Left lung (tissue), 10 donors: ENCODE results near the gene FOXI1. TPM values are rescaled to one million over a fixed set of nuclear protein-coding genes. Genes with fewer than 3 reads are reported as not detected.
"Not testable (repeated sequence)": the region's sequence is repeated elsewhere in the genome, so short reads cannot be mapped to it uniquely, and the experiment has no call there.

Source experiments
- ATAC-seq: fragments of 200-7000 bp; cut with Tn5 transposase; one replicate; pipeline ENCODE4 v1.9.1; 2020; ENCODE audit warnings: moderate library complexity
- DNase-seq, 4 donors: peaks; one replicate each; pipeline ENCODE4 v3.0.0-alpha.2; 2013 to 2020
- H3K27ac ChIP-seq, 2 donors: fragments of 200-600 bp; sonication (generic) in 1 of 2; one replicate each; pipeline versions ENCODE4 v1.5.0 to v1.8.0; 2020 to 2021
- H3K27me3 ChIP-seq, 2 donors: fragments of 200-600 bp; sonication (generic) in 1 of 2; one replicate each; pipeline versions ENCODE4 v1.5.0 to v1.8.0; 2020 to 2021
- H3K36me3 ChIP-seq, 2 donors: fragments of 200-600 bp; sonication (generic) in 1 of 2; one replicate each; pipeline versions ENCODE4 v1.5.0 to v1.8.0; 2020 to 2021
- H3K4me1 ChIP-seq, 2 donors: fragments of 200-600 bp; one replicate each; pipeline ENCODE4 v1.8.0; 2021
- H3K4me3 ChIP-seq, 2 donors: fragments of 200-600 bp; sonication (generic) in 1 of 2; one replicate each; pipeline versions ENCODE4 v1.5.0 to v1.8.0; 2020 to 2021; ENCODE audit warnings: mild to moderate bottlenecking in 1 of 2
- H3K9me3 ChIP-seq, 2 donors: fragments of 200-600 bp; sonication (generic) in 1 of 2; one replicate each; pipeline versions ENCODE4 v1.5.0 to v1.8.0; 2020 to 2021
- CTCF ChIP-seq, 2 donors: fragments of 200-600 bp; sonication (generic) in 1 of 2; IDR thresholded peaks; one replicate each; pipeline versions ENCODE4 v1.5.0 to v1.8.0; 2021; ENCODE audit warnings: antibody characterized with exemption in 2 of 2
- intact Hi-C, 2 donors: fragments of 100-400 bp; cut with DNase I; formaldehyde crosslinking; loops; one replicate each; pipeline versions ENCODE4 v1.11.2 to v1.14.2; 2022
- polyA plus RNA-seq, 6 donors: library from polyadenylated mRNA; unstranded; fragments of 120-200 nt; gene quantifications; one replicate each; pipeline ENCODE4 v1.2.1, GENCODE V29; 2013; ENCODE audit not compliant: insufficient read length in 6 of 6
- total RNA-seq, 2 donors: library from RNA; stranded (reverse); fragmentation: NEBNext Ultra II Directional; extraction: Animal tissue kit (Norgen Biotek cat#: 25700); gene quantifications; one replicate each; pipeline ENCODE4 v1.2.1, GENCODE V29; 2021
- donor health status: DM: no; HTN: yes; CAD: no.
- donor health status: DM: no; HTN: no; CAD: no.

The FOXI1 gene
- total and polyA plus RNA-seq, 8 donors = 0.07 to 0.09 TPM; not detected in 6

GRCh38 chr5:170138273-170138672 lies 32.6 kb downstream of the FOXI1 start:
- no peaks in the 10 kb centered on the region for H3K4me1 ChIP-seq
- DNase-seq = no peak
- TF ChIP-seq CTCF (IDR thresholded peaks at IDR 0.05) = no peak
- no peaks in the 10 kb centered on the region for H3K27me3 ChIP-seq
- H3K27ac ChIP-seq = no peak overlapping the region
- H3K36me3 ChIP-seq = no peaks in the 10 kb centered on the region
- H3K4me3 ChIP-seq = no peak overlapping the region
- no peak for ATAC-seq
- intact Hi-C loops = no loop called here
- no peaks in the 10 kb centered on the region for H3K9me3 ChIP-seq

- no peaks in the 10 kb centered on the region for H3K4me1 ChIP-seq
- no peaks in the 10 kb centered on the region for H3K27me3 ChIP-seq
- no peak overlapping the region for H3K27ac ChIP-seq
- DNase-seq (no peak), ATAC-seq (no peak)
- H3K9me3 ChIP-seq = no peaks in the 10 kb centered on the region
- TF ChIP-seq CTCF (IDR thresholded peaks at IDR 0.05) = no peak
- intact Hi-C loops = no loop called here
- H3K36me3 ChIP-seq = no peaks in the 10 kb centered on the region
- H3K4me3 ChIP-seq = no peak overlapping the region
Observed at GRCh38 chr5:170139786-170140335, 34.2 kb downstream of the FOXI1 start.

GRCh38 chr5:170141196-170141595 lies 35.5 kb downstream of the FOXI1 start:
- H3K36me3 ChIP-seq, intact Hi-C loops, H3K27me3 ChIP-seq, H3K4me1 ChIP-seq, DNase-seq, H3K9me3 ChIP-seq, ATAC-seq, H3K4me3 ChIP-seq, H3K27ac ChIP-seq: not testable (repeated sequence)

GRCh38 chr5:170141636-170142035 lies 35.9 kb downstream of the FOXI1 start:
- DNase-seq (no peak), ATAC-seq (no peak)
- H3K36me3 ChIP-seq = no peaks in the 10 kb centered on the region
- no peak overlapping the region for H3K27ac ChIP-seq
- no peak overlapping the region for H3K4me3 ChIP-seq
- no peaks in the 10 kb centered on the region for H3K4me1 ChIP-seq
- no peaks in the 10 kb centered on the region for H3K9me3 ChIP-seq
- H3K27me3 ChIP-seq = no peaks in the 10 kb centered on the region
- no peak for TF ChIP-seq CTCF (IDR thresholded peaks at IDR 0.05)
- intact Hi-C loops = no loop called here

GRCh38 chr5:170142196-170142595 lies 36.5 kb downstream of the FOXI1 start:
- H3K36me3 ChIP-seq = no peaks in the 10 kb centered on the region
- TF ChIP-seq CTCF (IDR thresholded peaks at IDR 0.05) = no peak
- H3K27ac ChIP-seq = no peak overlapping the region
- no peak overlapping the region for H3K4me3 ChIP-seq
- intact Hi-C loops = no loop called here
- no peaks in the 10 kb centered on the region for H3K4me1 ChIP-seq
- ATAC-seq = no peak
- H3K27me3 ChIP-seq = no peaks in the 10 kb centered on the region
- DNase-seq = no peak
- H3K9me3 ChIP-seq = no peaks in the 10 kb centered on the region

GRCh38 chr5:170143091-170143490 lies 37.4 kb downstream of the FOXI1 start:
- DNase-seq = no peak
- no peak for ATAC-seq

More at GRCh38 chr5:170143091-170143490, 37.4 kb downstream of the FOXI1 start:
- Histone ChIP-seq H3K27ac (no peak overlapping the region), H3K9me3 (no peaks in the 10 kb centered on the region), H3K27me3 (no peaks in the 10 kb centered on the region), H3K4me3 (no peak overlapping the region), H3K4me1 (no peaks in the 10 kb centered on the region), H3K36me3 (no peaks in the 10 kb centered on the region)
- TF ChIP-seq CTCF (IDR thresholded peaks at IDR 0.05) = no peak
- intact Hi-C loops = no loop called here
